ENCODE results near the gene CUL1. TPM values are rescaled to one million over a fixed set of nuclear protein-coding genes. Genes with fewer than 3 reads are reported as not detected.
A peak's percentile ranks its signal among the peaks of the same experiment; 100 is the strongest.

The CUL1 gene
- total and polyA plus RNA-seq, 4 donors: 22.9 to 56.5 (median 32.8) TPM

DNA sequence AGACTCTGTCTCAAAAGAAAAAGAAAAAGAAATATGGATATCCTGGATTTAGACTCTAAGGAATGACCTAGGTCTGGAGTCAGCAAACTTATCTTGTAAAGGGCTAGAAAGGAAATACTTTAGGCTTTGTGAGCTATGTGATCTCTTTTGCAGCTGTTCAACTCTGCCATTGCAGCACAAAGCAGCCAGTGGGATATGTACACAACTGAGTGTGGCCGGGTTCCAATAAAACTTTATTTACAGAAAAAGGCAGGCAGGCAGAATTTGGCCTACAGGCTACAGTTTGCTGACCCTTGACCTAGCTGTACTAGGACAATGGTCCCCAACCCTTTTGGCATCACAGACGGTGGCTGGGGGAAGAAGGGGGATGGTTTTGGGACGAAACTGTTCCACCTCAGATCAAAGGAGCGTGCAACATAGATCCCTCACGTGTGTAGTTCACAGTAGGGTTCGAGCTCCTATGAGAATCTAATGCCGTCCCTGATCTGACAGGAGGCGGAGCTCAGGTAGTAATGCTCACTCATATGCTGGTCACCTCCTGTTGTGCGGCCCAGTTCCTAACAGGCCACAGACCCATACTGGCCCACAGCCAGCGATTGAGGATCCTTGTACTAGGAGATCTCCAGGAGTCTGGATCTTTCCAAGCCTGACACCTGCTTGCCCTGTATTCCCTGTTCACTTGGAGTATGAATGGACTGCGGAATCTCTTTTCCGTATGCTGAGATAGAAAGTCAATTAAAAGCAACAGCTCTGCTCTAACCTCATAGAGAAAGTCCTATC is 63.0 kb downstream of the CUL1 start:
- no peaks in the 10 kb centered on the region for H3K9me3 ChIP-seq (ENCODE audit: control insufficient read depth in 4 of 4, insufficient read depth in 3 of 4, low read length in 3 of 4)
- peaks cover 10 to 33% (median 16%) of the 10 kb centered on the region in 4 donors for H3K36me3 ChIP-seq (ENCODE audit: control insufficient read depth in 4 of 4, insufficient read depth in 4 of 4, low read length in 4 of 4)
- no peaks in the 10 kb centered on the region for H3K27me3 ChIP-seq (ENCODE audit: control insufficient read depth in 3 of 3, insufficient read depth in 3 of 3, low read length in 2 of 3)
- H3K9ac ChIP-seq (ENCODE audit: insufficient read depth in 1 of 2, low read length in 2 of 2): no peak overlapping the region
- no peak for ATAC-seq (ENCODE audit: insufficient read depth, low FRiP score)
- H3K27ac ChIP-seq (ENCODE audit: low read depth in 1 of 2, low read length in 1 of 2): no peak overlapping the region
- 97 to 98% methylated on average over 12 of the region's 12 CpGs for WGBS, 2 donors
- peaks cover 0 to 9% (median 2%) of the 10 kb centered on the region in 5 donors for H3K4me1 ChIP-seq (ENCODE audit: control insufficient read depth in 5 of 5, insufficient read depth in 5 of 5, low read length in 5 of 5)
- TF ChIP-seq, protein P1, sequence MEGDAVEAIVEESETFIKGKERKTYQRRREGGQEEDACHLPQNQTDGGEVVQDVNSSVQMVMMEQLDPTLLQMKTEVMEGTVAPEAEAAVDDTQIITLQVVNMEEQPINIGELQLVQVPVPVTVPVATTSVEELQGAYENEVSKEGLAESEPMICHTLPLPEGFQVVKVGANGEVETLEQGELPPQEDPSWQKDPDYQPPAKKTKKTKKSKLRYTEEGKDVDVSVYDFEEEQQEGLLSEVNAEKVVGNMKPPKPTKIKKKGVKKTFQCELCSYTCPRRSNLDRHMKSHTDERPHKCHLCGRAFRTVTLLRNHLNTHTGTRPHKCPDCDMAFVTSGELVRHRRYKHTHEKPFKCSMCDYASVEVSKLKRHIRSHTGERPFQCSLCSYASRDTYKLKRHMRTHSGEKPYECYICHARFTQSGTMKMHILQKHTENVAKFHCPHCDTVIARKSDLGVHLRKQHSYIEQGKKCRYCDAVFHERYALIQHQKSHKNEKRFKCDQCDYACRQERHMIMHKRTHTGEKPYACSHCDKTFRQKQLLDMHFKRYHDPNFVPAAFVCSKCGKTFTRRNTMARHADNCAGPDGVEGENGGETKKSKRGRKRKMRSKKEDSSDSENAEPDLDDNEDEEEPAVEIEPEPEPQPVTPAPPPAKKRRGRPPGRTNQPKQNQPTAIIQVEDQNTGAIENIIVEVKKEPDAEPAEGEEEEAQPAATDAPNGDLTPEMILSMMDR (IDR thresholded peaks at IDR 0.05; ENCODE audit: control extremely low read depth, extremely low read depth): no peak
- no peak overlapping the region for H3K4me3 ChIP-seq
- DNase-seq: no peak

DNA sequence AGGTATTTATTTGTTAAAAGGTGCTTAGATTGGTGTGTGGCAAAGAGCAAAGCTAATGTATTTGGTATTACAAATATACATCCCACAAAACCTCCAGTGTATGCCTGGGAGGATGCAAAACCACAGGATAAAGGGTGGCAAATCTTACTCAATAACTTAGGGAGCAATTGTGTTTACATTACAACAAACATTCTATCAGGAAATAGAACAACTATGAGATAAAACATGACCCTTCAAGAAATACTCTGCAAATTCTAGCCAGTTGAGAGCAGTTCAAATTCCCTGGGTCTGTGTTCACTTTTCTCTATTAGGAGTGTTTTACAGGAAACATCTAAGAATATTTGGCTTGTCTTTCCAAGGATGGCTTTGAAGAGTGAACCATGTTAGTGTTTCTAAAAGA is 64.9 kb downstream of the CUL1 start:
- DNase-seq: peak in 2 of 3 donors; percentile 12 to 31
- Histone ChIP-seq H3K27ac (ENCODE audit: low read depth in 1 of 2, low read length in 1 of 2) (no peak overlapping the region), H3K9ac (ENCODE audit: insufficient read depth in 1 of 2, low read length in 2 of 2) (no peak overlapping the region), H3K27me3 (ENCODE audit: control insufficient read depth in 3 of 3, insufficient read depth in 3 of 3, low read length in 2 of 3) (no peaks in the 10 kb centered on the region), H3K4me3 (no peak overlapping the region), H3K9me3 (ENCODE audit: control insufficient read depth in 4 of 4, insufficient read depth in 3 of 4, low read length in 3 of 4) (no peaks in the 10 kb centered on the region), H3K36me3 (ENCODE audit: control insufficient read depth in 4 of 4, insufficient read depth in 4 of 4, low read length in 4 of 4) (peaks cover 6 to 26% (median 16%) of the 10 kb centered on the region in 4 donors), H3K4me1 (ENCODE audit: control insufficient read depth in 5 of 5, insufficient read depth in 5 of 5, low read length in 5 of 5) (peaks cover 0 to 9% (median 2%) of the 10 kb centered on the region in 5 donors)
- TF ChIP-seq, protein P1 (IDR thresholded peaks at IDR 0.05; ENCODE audit: control extremely low read depth, extremely low read depth): no peak
- ATAC-seq (ENCODE audit: insufficient read depth, low FRiP score): no peak

DNA sequence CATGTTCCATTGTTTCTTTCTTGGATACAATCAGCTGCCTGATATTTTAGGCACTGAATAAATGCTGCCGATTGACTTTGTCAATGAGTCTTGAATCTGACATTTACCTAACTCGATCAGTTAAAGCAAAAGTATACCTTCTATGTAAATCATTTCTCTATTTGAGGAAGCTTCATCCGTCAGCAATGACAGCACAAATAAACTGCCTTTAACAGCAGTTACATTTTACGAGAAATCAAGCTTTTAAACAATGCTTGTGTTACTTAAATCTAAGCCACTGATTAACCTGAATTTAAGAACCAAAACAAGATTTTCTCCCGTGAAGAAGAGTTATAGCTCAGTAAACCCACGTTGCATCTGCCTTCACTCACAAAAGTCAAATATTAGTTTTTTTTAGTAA is 71.3 kb downstream of the CUL1 start:
- Histone ChIP-seq H3K27ac (ENCODE audit: low read depth in 1 of 2, low read length in 1 of 2) (no peak overlapping the region), H3K36me3 (ENCODE audit: control insufficient read depth in 4 of 4, insufficient read depth in 4 of 4, low read length in 4 of 4) (peaks cover 10 to 37% (median 18%) of the 10 kb centered on the region in 4 donors), H3K27me3 (ENCODE audit: control insufficient read depth in 3 of 3, insufficient read depth in 3 of 3, low read length in 2 of 3) (no peaks in the 10 kb centered on the region), H3K9ac (ENCODE audit: insufficient read depth in 1 of 2, low read length in 2 of 2) (no peak overlapping the region), H3K9me3 (ENCODE audit: control insufficient read depth in 4 of 4, insufficient read depth in 3 of 4, low read length in 3 of 4) (no peaks in the 10 kb centered on the region), H3K4me3 (no peak overlapping the region), H3K4me1 (ENCODE audit: control insufficient read depth in 5 of 5, insufficient read depth in 5 of 5, low read length in 5 of 5) (peaks cover 0 to 2% (median 0%) of the 10 kb centered on the region in 5 donors)
- no peak for ATAC-seq (ENCODE audit: insufficient read depth, low FRiP score)
- TF ChIP-seq, protein P1 (IDR thresholded peaks at IDR 0.05; ENCODE audit: control extremely low read depth, extremely low read depth): no peak
- WGBS, 2 donors: 84 to 85% methylated on average over 6 of the region's 6 CpGs
- no peak for DNase-seq
